Keratinocyte (primary cell): ENCODE data around the gene SMU1.

ENCODE experiments used
- EZH2 ChIP-seq: IDR thresholded peaks from one replicate; pipeline ENCODE4 v1.6.1; 2012; ENCODE audit warnings: inconsistent platforms, mild to moderate bottlenecking, low read length, moderate library complexity
- TF ChIP-seq, protein P1 (sequence below), 3 experiments: IDR thresholded peaks in 1 of 3; conservative IDR thresholded peaks in 1 of 3; optimal IDR thresholded peaks in 1 of 3; 2 replicates in 2 of 3; 3 replicates in 1 of 3; pipeline versions ENCODE3 to v1.5.1; 2011; ENCODE audit warnings: low read length in 3 of 3, mild to moderate bottlenecking in 3 of 3, moderate library complexity in 2 of 3, control low read depth in 1 of 3, inconsistent platforms in 1 of 3; ENCODE audit not compliant: insufficient read depth in 2 of 3; ENCODE audit errors: extremely low read depth in 1 of 3

DNA sequence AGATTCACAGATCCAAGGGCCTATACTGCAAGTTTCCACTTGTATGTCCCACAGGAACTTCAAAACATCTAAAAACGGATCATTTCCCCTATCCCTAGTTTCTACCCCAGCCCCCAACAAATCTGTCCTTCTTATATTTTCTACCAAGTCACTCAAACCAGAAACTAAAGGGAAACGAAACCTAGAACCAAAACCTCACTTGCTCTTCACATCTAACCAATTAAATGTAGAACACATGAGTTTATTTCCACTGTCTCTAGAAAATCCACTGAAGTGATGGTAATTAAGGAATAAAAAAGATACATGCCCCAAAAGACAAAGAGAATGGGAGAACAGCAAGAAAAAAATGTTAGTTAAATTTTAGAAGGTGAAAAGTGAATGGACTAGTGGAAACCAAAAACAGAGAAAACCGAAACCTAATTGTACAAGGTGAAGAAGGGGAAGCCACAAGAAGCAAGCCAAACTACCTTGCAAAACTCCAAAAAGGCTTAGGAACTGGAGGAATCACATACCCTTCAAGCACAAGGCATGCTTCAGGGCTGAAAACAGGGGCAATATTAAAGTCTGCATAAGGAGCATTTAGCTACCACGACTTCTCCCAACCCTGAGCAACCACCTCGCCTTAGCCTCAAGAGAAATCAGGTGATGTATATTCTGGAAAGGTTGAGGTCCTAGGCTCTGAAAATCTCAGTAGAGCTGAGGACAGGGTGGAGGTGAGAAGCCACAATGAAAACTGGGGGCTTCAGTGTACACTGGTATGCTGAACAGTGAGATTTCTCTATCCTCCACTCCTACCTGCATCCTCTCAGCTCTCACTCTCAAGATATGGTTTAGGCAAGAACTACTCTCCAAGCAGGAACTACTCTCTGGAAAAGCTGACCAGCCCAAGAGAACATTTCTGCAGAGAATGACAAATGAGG is 11.1 kb downstream of the SMU1 start:
- TF ChIP-seq, protein P1, sequence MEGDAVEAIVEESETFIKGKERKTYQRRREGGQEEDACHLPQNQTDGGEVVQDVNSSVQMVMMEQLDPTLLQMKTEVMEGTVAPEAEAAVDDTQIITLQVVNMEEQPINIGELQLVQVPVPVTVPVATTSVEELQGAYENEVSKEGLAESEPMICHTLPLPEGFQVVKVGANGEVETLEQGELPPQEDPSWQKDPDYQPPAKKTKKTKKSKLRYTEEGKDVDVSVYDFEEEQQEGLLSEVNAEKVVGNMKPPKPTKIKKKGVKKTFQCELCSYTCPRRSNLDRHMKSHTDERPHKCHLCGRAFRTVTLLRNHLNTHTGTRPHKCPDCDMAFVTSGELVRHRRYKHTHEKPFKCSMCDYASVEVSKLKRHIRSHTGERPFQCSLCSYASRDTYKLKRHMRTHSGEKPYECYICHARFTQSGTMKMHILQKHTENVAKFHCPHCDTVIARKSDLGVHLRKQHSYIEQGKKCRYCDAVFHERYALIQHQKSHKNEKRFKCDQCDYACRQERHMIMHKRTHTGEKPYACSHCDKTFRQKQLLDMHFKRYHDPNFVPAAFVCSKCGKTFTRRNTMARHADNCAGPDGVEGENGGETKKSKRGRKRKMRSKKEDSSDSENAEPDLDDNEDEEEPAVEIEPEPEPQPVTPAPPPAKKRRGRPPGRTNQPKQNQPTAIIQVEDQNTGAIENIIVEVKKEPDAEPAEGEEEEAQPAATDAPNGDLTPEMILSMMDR (optimal IDR thresholded peaks at IDR 0.05 in 1 of 3, IDR thresholded peaks at IDR 0.05 in 1 of 3, conservative IDR thresholded peaks at IDR 0.05 in 1 of 3; ENCODE audit: extremely low read depth in 1 of 3, insufficient read depth in 2 of 3, low read length in 3 of 3), result no peak
- TF ChIP-seq EZH2, result no peak
